GM18870 (cell line): ENCODE data around the gene PTPRM.

Source experiments
- ATAC-seq: cut with Tn5 transposase; IDR thresholded peaks from one replicate; pipeline ENCODE4 v1.9.1; 2021; ENCODE audit warnings: moderate library complexity; ENCODE audit not compliant: unreplicated experiment

The PTPRM gene

GRCh38 chr18:7978834-7979233 lies 411.7 kb downstream of the PTPRM start:
- no peak for ATAC-seq

- ATAC-seq = no peak
Measured at GRCh38 chr18:7979714-7980113, 412.6 kb downstream of the PTPRM start.

- ATAC-seq = no peak
Measured at GRCh38 chr18:7980136-7980535, 413.0 kb downstream of the PTPRM start.

- ATAC-seq = no peak
Measured at GRCh38 chr18:7980656-7981055, 413.5 kb downstream of the PTPRM start.

GRCh38 chr18:7982216-7982615 lies 415.1 kb downstream of the PTPRM start:
- no peak for ATAC-seq

GRCh38 chr18:7987284-7987976 lies 420.3 kb downstream of the PTPRM start:
- ATAC-seq = no peak

- ATAC-seq = no peak
Measured at GRCh38 chr18:7990670-7991069, 423.6 kb downstream of the PTPRM start.

- no peak for ATAC-seq
Measured at GRCh38 chr18:8001711-8002301, 434.7 kb downstream of the PTPRM start.

- ATAC-seq = no peak
Measured at GRCh38 chr18:8003878-8004675, 437.0 kb downstream of the PTPRM start.

GRCh38 chr18:8004792-8005191 lies 437.7 kb downstream of the PTPRM start:
- no peak for ATAC-seq

GRCh38 chr18:8005870-8006569 lies 438.9 kb downstream of the PTPRM start:
- no peak for ATAC-seq

GRCh38 chr18:8006979-8007378 lies 439.9 kb downstream of the PTPRM start:
- ATAC-seq = no peak

- no peak for ATAC-seq
Measured at GRCh38 chr18:8008033-8008432, 440.9 kb downstream of the PTPRM start.

GRCh38 chr18:8011361-8011760 lies 444.2 kb downstream of the PTPRM start:
- no peak for ATAC-seq

GRCh38 chr18:8011906-8012305 lies 444.8 kb downstream of the PTPRM start:
- ATAC-seq = no peak

GRCh38 chr18:8018701-8019331 lies 451.7 kb downstream of the PTPRM start:
- no peak for ATAC-seq

GRCh38 chr18:8019600-8019999 lies 452.5 kb downstream of the PTPRM start:
- ATAC-seq = no peak

GRCh38 chr18:8020132-8020846 lies 453.2 kb downstream of the PTPRM start:
- ATAC-seq = no peak

GRCh38 chr18:8029061-8029460 lies 461.9 kb downstream of the PTPRM start:
- no peak for ATAC-seq

GRCh38 chr18:8029731-8030130 lies 462.6 kb downstream of the PTPRM start:
- no peak for ATAC-seq
